ENCODE measurements around the gene MYNN.

Gene MYNN

GRCh38 chr3:169781209-169781855 is 8.1 kb downstream of the MYNN start:
- no peaks in the 10 kb centered on the region for H3K27me3 ChIP-seq (ENCODE audit: control insufficient read depth, insufficient read depth, low read length)
- no peak overlapping the region for H3K4me3 ChIP-seq (ENCODE audit: low read length)
- H3K4me2 ChIP-seq (ENCODE audit: low read length): no peak overlapping the region
- peaks cover 80% of the 10 kb centered on the region for H3K36me3 ChIP-seq (ENCODE audit: insufficient read depth, low read length)
- no peaks in the 10 kb centered on the region for H3K9me3 ChIP-seq (replicated peaks; ENCODE audit: low read length)
- no peak overlapping the region for H3K9ac ChIP-seq (ENCODE audit: low read depth, low read length)
- no peaks in the 10 kb centered on the region for H3K4me1 ChIP-seq (ENCODE audit: control insufficient read depth, insufficient read depth, low read length)

DNA sequence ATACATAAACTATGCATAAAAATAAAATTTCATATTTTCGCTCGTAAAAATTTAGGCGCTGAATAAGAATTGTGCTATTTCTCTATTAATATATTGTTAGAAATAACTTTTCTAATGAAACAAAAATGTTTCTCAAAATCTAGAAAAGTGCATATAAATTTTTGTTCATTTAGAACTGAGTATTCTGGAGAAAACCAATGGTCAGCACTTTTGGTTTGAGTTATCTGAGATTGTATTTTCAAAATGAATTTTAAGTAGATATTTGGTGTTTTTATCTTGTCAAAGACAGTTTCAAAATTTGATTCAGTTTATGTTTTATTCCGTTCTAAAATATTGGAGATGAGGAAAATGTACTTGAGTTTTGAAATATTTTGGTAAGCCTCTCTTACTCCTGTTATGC is 13.9 kb downstream of the MYNN start:
- Histone ChIP-seq H3K4me3 (ENCODE audit: low read length) (no peak overlapping the region), H3K9me3 (replicated peaks; ENCODE audit: low read length) (no peaks in the 10 kb centered on the region), H3K36me3 (ENCODE audit: insufficient read depth, low read length) (peaks cover 82% of the 10 kb centered on the region), H3K9ac (ENCODE audit: low read depth, low read length) (no peak overlapping the region), H3K4me1 (ENCODE audit: control insufficient read depth, insufficient read depth, low read length) (no peaks in the 10 kb centered on the region), H3K4me2 (ENCODE audit: low read length) (no peak overlapping the region), H3K27me3 (ENCODE audit: control insufficient read depth, insufficient read depth, low read length) (no peaks in the 10 kb centered on the region)

DNA sequence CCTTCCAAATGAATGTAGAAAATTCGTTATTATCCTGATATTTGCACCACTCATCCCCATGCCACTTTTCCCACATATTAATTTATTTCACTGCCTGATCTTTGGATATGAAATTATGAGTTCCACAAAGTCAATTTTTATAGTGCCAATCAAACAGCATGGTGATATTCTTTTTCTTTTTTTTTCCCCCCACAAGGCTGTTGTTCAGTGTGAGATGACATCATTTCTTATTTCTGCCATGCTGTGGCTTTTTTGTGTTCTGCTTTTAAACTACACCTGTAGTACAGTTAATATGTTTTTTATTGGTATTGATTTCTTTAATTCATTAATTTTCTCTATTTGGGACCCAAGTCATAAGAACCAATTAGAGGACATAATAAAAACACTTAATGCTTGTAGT is 14.6 kb downstream of the MYNN start:
- Histone ChIP-seq H3K9me3 (replicated peaks; ENCODE audit: low read length) (no peaks in the 10 kb centered on the region), H3K27me3 (ENCODE audit: control insufficient read depth, insufficient read depth, low read length) (no peaks in the 10 kb centered on the region), H3K9ac (ENCODE audit: low read depth, low read length) (no peak overlapping the region), H3K36me3 (ENCODE audit: insufficient read depth, low read length) (peaks cover 82% of the 10 kb centered on the region), H3K4me3 (ENCODE audit: low read length) (no peak overlapping the region), H3K4me1 (ENCODE audit: control insufficient read depth, insufficient read depth, low read length) (no peaks in the 10 kb centered on the region), H3K4me2 (ENCODE audit: low read length) (no peak overlapping the region)

DNA sequence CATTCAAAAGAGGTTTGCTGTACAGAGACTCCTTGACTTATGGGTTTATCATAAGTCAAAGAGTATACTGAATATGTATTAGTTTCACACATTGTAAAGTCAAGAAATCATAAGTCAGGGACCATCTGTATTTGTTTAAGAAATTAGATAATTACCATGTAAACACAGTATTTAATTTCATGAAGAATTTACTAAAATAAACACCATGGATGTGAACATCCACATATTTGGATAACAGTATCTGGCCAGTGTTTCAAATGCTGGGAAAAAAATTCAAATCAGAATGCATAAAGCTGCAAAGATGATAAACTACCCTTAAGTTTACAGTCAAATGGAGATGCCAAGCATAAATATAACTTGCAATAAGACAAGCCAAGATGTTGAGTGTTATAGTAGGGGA is 17.0 kb downstream of the MYNN start:
- Histone ChIP-seq H3K4me2 (ENCODE audit: low read length) (no peak overlapping the region), H3K36me3 (ENCODE audit: insufficient read depth, low read length) (peaks cover 61% of the 10 kb centered on the region), H3K27me3 (ENCODE audit: control insufficient read depth, insufficient read depth, low read length) (no peaks in the 10 kb centered on the region), H3K9me3 (replicated peaks; ENCODE audit: low read length) (no peaks in the 10 kb centered on the region), H3K9ac (ENCODE audit: low read depth, low read length) (no peak overlapping the region), H3K4me3 (ENCODE audit: low read length) (no peak overlapping the region), H3K4me1 (ENCODE audit: control insufficient read depth, insufficient read depth, low read length) (no peaks in the 10 kb centered on the region)

DNA sequence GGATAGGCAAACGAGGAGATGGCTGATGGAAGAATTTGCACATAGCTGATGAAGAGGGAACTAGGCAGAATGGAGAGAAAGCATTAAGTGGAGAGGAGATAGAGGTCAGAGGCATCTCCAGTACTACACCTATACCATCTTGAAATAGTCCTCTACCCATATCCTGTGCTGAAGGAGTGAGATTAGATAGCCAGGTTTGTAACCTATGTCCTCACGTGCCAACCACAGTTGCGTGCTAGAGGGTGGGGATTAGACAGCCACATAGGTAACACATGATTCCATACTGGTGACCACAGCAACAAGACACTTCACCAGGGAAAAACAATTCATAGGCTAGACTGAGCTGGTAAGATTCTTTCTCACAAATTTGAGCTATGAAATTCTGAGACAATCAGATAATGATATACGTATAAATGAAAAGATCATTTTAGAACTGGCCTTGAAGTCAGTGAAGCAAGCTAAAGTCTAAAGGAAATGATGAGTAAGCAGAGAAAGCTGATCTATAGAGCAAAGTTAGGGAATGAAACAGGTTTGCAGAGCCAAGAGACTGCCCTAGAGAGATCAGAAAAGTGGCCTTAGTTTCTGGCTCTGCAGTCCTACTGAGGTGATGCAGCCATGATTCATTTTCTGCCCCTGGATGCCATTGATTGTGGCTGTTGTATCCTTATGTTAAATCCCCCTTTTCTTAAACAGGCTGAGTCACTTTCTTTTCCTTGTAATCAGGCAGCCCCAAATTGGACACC is 17.7 kb downstream of the MYNN start:
- H3K9ac ChIP-seq (ENCODE audit: low read depth, low read length): no peak overlapping the region
- H3K4me3 ChIP-seq (ENCODE audit: low read length): no peak overlapping the region
- no peaks in the 10 kb centered on the region for H3K9me3 ChIP-seq (replicated peaks; ENCODE audit: low read length)
- H3K27me3 ChIP-seq (ENCODE audit: control insufficient read depth, insufficient read depth, low read length): no peaks in the 10 kb centered on the region
- no peaks in the 10 kb centered on the region for H3K4me1 ChIP-seq (ENCODE audit: control insufficient read depth, insufficient read depth, low read length)
- H3K4me2 ChIP-seq (ENCODE audit: low read length): no peak overlapping the region
- peaks cover 54% of the 10 kb centered on the region for H3K36me3 ChIP-seq (ENCODE audit: insufficient read depth, low read length)

DNA sequence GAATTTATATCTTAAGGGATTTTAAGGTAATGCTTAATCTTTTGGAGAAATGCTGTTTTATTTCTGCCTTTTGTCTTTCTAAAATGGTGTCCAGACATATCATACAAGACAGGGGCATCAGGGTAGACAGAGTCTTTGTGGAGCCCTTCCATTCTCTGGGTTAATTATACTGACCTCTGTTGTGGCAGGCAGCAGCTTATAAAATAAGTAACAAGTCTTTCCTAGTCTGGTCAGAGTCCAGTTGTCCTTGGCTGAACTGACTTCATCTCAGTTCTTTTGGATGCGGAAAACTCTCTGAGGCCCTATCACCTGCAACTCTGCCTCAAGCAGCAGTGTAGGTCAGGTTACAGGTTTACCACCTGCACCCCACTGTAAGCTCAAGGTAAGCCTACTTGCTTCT is 19.2 kb downstream of the MYNN start:
- no peaks in the 10 kb centered on the region for H3K9me3 ChIP-seq (replicated peaks; ENCODE audit: low read length)
- no peak overlapping the region for H3K4me2 ChIP-seq (ENCODE audit: low read length)
- H3K27me3 ChIP-seq (ENCODE audit: control insufficient read depth, insufficient read depth, low read length): no peaks in the 10 kb centered on the region
- no peaks in the 10 kb centered on the region for H3K4me1 ChIP-seq (ENCODE audit: control insufficient read depth, insufficient read depth, low read length)
- H3K4me3 ChIP-seq (ENCODE audit: low read length): no peak overlapping the region
- no peak overlapping the region for H3K9ac ChIP-seq (ENCODE audit: low read depth, low read length)
- peaks cover 41% of the 10 kb centered on the region for H3K36me3 ChIP-seq (ENCODE audit: insufficient read depth, low read length)

GRCh38 chr3:169804681-169805080 is 31.5 kb downstream of the MYNN start:
- H3K4me1 ChIP-seq (ENCODE audit: control insufficient read depth, insufficient read depth, low read length): no peaks in the 10 kb centered on the region
- H3K9ac ChIP-seq (ENCODE audit: low read depth, low read length): no peak overlapping the region
- no peaks in the 10 kb centered on the region for H3K27me3 ChIP-seq (ENCODE audit: control insufficient read depth, insufficient read depth, low read length)
- H3K36me3 ChIP-seq (ENCODE audit: insufficient read depth, low read length): no peaks in the 10 kb centered on the region
- H3K4me3 ChIP-seq (ENCODE audit: low read length): no peak overlapping the region
- no peaks in the 10 kb centered on the region for H3K9me3 ChIP-seq (replicated peaks; ENCODE audit: low read length)
- no peak overlapping the region for H3K4me2 ChIP-seq (ENCODE audit: low read length)

DNA sequence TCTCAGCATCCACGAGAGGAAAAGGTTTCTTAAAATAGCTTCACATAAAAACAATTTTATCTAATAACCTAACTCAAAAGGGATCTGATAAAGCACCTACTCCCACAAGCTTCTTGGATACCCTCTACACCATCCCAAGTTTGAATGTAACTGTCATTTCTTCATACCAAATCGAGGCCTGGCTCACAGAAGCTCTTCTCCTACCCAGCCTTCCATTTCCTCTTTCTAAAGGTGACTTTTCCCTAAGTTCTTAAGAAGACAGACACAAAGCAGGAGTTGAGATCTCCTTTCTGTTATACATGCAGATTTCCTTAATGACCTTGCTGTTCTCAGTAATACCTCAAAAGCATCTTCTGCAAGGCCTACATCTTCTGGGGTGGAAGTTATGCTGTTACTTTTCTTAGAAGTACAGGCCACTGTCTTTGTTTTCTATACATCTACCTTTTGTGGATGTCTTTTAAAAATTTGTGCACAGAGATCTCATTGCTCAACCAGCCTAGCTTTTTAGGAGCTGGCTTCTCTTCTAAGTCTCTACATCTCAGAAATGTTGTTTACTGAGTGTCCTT is 36.1 kb downstream of the MYNN start:
- Histone ChIP-seq H3K4me3 (ENCODE audit: low read length) (no peak overlapping the region), H3K27me3 (ENCODE audit: control insufficient read depth, insufficient read depth, low read length) (no peaks in the 10 kb centered on the region), H3K4me1 (ENCODE audit: control insufficient read depth, insufficient read depth, low read length) (peaks cover 25% of the 10 kb centered on the region), H3K9ac (ENCODE audit: low read depth, low read length) (no peak overlapping the region), H3K4me2 (ENCODE audit: low read length) (no peak overlapping the region), H3K36me3 (ENCODE audit: insufficient read depth, low read length) (no peaks in the 10 kb centered on the region), H3K9me3 (replicated peaks; ENCODE audit: low read length) (no peaks in the 10 kb centered on the region)

GRCh38 chr3:169811631-169812331 is 38.6 kb downstream of the MYNN start:
- H3K9me3 ChIP-seq (replicated peaks; ENCODE audit: low read length): peaks cover 2% of the 10 kb centered on the region
- H3K4me3 ChIP-seq (ENCODE audit: low read length): peak overlapping the region; percentile 73
- peak overlapping the region; percentile 91 for H3K4me2 ChIP-seq (ENCODE audit: low read length)
- H3K9ac ChIP-seq (ENCODE audit: low read depth, low read length): peak overlapping the region; percentile 87
- no peaks in the 10 kb centered on the region for H3K27me3 ChIP-seq (ENCODE audit: control insufficient read depth, insufficient read depth, low read length)
- H3K4me1 ChIP-seq (ENCODE audit: control insufficient read depth, insufficient read depth, low read length): peaks cover 25% of the 10 kb centered on the region
- H3K36me3 ChIP-seq (ENCODE audit: insufficient read depth, low read length): no peaks in the 10 kb centered on the region

GRCh38 chr3:169812332-169813235 is 39.4 kb downstream of the MYNN start, which contains the start of the genes LRRC34 and LRRIQ4:
TSS of gene LRRC34 (minus strand) at chr3:169812904. CDS start at chr3:169812548, 356 bp downstream.
TSS of gene LRRIQ4 (plus strand) at chr3:169812870. CDS start at chr3:169821922, 9,052 bp downstream.
- Histone ChIP-seq H3K4me3 (ENCODE audit: low read length) (peak within 1 kb of the TSS; percentile 73), H3K9me3 (replicated peaks; ENCODE audit: low read length) (peaks cover 2% of the 10 kb centered on the region), H3K9ac (ENCODE audit: low read depth, low read length) (peak within 1 kb of the TSS; percentile 87)

More at GRCh38 chr3:169812332-169813235, 39.4 kb downstream of the MYNN start, which contains the start of the genes LRRC34 and LRRIQ4:
- peak within 1 kb of the TSS; percentile 91 for H3K4me2 ChIP-seq (ENCODE audit: low read length)
- no peaks in the 10 kb centered on the region for H3K27me3 ChIP-seq (ENCODE audit: control insufficient read depth, insufficient read depth, low read length)
- H3K4me1 ChIP-seq (ENCODE audit: control insufficient read depth, insufficient read depth, low read length): peaks cover 25% of the 10 kb centered on the region
- H3K36me3 ChIP-seq (ENCODE audit: insufficient read depth, low read length): no peaks in the 10 kb centered on the region
